Measurements from ENCODE around the gene MDFI.
"Not testable (repeated sequence)": the region's sequence is repeated elsewhere in the genome, so short reads cannot be mapped to it uniquely, and the experiment has no call there.

Gene MDFI

GRCh38 chr6:41601248-41601549 is 37.1 kb upstream of the MDFI start:
- in situ Hi-C loops (cut with MboI; ENCODE audit: low sequenced_read_pairs), result no loop called here

- in situ Hi-C loops (cut with MboI; ENCODE audit: low sequenced_read_pairs), result no loop called here
These were observed 35.9 kb upstream of the MDFI start for GRCh38 chr6:41602422-41602743.

- in situ Hi-C loops (cut with MboI; ENCODE audit: low sequenced_read_pairs), result no loop called here
These were observed 35.2 kb upstream of the MDFI start for GRCh38 chr6:41602864-41603608.

- in situ Hi-C loops (cut with MboI; ENCODE audit: low sequenced_read_pairs), result no loop called here
These were observed 34.3 kb upstream of the MDFI start for GRCh38 chr6:41604006-41604405.

GRCh38 chr6:41605649-41606048 is 32.6 kb upstream of the MDFI start:
- in situ Hi-C loops (cut with MboI; ENCODE audit: low sequenced_read_pairs), result no loop called here

- in situ Hi-C loops (cut with MboI; ENCODE audit: low sequenced_read_pairs), result no loop called here
These were observed 31.2 kb upstream of the MDFI start for GRCh38 chr6:41607036-41607435.

- in situ Hi-C loops (cut with MboI; ENCODE audit: low sequenced_read_pairs), result no loop called here
These were observed 30.5 kb upstream of the MDFI start for GRCh38 chr6:41607736-41608135.

- in situ Hi-C loops (cut with MboI; ENCODE audit: low sequenced_read_pairs), result no loop called here
These were observed 29.7 kb upstream of the MDFI start for GRCh38 chr6:41608443-41609151.

- in situ Hi-C loops (cut with MboI; ENCODE audit: low sequenced_read_pairs), result no loop called here
These were observed 23.6 kb upstream of the MDFI start for GRCh38 chr6:41614715-41615114.

- in situ Hi-C loops (cut with MboI; ENCODE audit: low sequenced_read_pairs), result no loop called here
These were observed 23.0 kb upstream of the MDFI start for GRCh38 chr6:41615311-41615710.

GRCh38 chr6:41618598-41618997 is 19.7 kb upstream of the MDFI start:
- in situ Hi-C loops (cut with MboI; ENCODE audit: low sequenced_read_pairs), result no loop called here

- in situ Hi-C loops (cut with MboI; ENCODE audit: low sequenced_read_pairs), result not testable (repeated sequence)
These were observed 19.1 kb upstream of the MDFI start for GRCh38 chr6:41619193-41619592.

- in situ Hi-C loops (cut with MboI; ENCODE audit: low sequenced_read_pairs), result no loop called here
These were observed 16.9 kb upstream of the MDFI start for GRCh38 chr6:41621367-41621766.

- in situ Hi-C loops (cut with MboI; ENCODE audit: low sequenced_read_pairs), result no loop called here
These were observed 16.5 kb upstream of the MDFI start for GRCh38 chr6:41621802-41622201.

GRCh38 chr6:41622206-41622988 is 15.9 kb upstream of the MDFI start:
- in situ Hi-C loops (cut with MboI; ENCODE audit: low sequenced_read_pairs), result no loop called here

- in situ Hi-C loops (cut with MboI; ENCODE audit: low sequenced_read_pairs), result no loop called here
These were observed 14.9 kb upstream of the MDFI start for GRCh38 chr6:41623330-41623729.

GRCh38 chr6:41624621-41625380 is 13.5 kb upstream of the MDFI start:
- in situ Hi-C loops (cut with MboI; ENCODE audit: low sequenced_read_pairs), result no loop called here

GRCh38 chr6:41625442-41625841 is 12.8 kb upstream of the MDFI start:
- in situ Hi-C loops (cut with MboI; ENCODE audit: low sequenced_read_pairs), result no loop called here

- in situ Hi-C loops (cut with MboI; ENCODE audit: low sequenced_read_pairs), result no loop called here
These were observed 12.2 kb upstream of the MDFI start for GRCh38 chr6:41626022-41626421.

- in situ Hi-C loops (cut with MboI; ENCODE audit: low sequenced_read_pairs), result no loop called here
These were observed 11.4 kb upstream of the MDFI start for GRCh38 chr6:41626917-41627316.

- in situ Hi-C loops (cut with MboI; ENCODE audit: low sequenced_read_pairs), result no loop called here
These were observed 9.1 kb upstream of the MDFI start for GRCh38 chr6:41629128-41629527.
